ENCODE measurements around the gene HSPBAP1.

Gene HSPBAP1

DNA sequence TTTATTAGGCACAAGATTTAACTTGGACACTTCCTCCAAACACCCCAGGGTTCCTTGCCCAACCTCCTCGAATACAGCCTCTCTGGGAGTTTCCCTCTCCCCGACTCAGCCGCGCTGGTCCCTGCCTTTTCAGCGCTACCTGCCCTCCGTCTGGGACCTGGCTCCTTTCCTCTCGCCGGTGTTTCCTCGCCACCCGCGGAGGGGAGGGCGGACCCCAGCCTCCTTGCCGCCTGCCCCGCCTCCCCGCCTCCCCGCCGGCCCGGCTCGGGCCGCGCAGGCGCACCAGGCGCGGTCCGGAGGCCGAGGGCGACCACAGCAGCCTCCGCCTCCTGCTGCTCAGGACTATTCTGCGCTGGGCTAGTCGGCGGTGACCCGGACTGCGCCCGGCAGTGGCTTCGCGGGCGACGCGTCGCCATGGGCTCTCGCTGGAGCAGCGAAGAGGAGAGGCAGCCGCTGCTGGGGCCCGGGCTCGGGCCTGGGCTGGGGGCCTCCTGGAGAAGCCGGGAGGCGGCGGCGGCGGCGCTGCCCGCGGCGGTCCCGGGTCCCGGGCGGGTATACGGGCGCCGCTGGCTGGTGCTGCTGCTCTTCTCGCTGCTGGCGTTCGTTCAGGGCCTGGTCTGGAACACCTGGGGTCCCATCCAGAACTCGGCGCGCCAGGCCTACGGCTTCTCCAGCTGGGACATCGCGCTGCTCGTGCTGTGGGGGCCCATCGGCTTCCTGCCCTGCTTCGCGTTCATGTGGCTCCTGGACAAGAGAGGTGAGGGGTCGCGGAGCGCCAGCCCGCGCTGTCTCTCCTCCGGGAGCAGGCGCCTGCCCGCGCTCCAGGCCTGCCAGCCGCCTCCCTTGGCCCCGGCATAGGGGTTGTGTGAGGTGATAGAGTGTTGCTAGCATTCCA is 1.4 kb upstream of the HSPBAP1 start, which contains the start of gene SLC49A4 (continued):
- TF ChIP-seq ZNF565 (CRISPR knock-in tag; conservative IDR thresholded peaks at IDR 0.05; ENCODE audit: low read depth) (no peak), PPARA (CRISPR knock-in tag; IDR thresholded peaks at IDR 0.05; ENCODE audit: borderline replicate concordance) (no peak), ZNF70 (CRISPR knock-in tag; IDR thresholded peaks at IDR 0.05) (no peak), GLIS3 (CRISPR knock-in tag; IDR thresholded peaks at IDR 0.05) (no peak)

- ATAC-seq: no peak; the same call in 2 of the 3 replicates
- TF ChIP-seq ISL1 (CRISPR knock-in tag; IDR thresholded peaks at IDR 0.05): no peak
- no peak for TF ChIP-seq ESRRG (CRISPR knock-in tag; IDR thresholded peaks at IDR 0.05)
- no peak for TF ChIP-seq ARNTL (CRISPR knock-in tag; IDR thresholded peaks at IDR 0.05; ENCODE audit: borderline replicate concordance, low read depth)
- TF ChIP-seq ZNF565 (CRISPR knock-in tag; conservative IDR thresholded peaks at IDR 0.05; ENCODE audit: low read depth): no peak
- no peak for TF ChIP-seq ZC3H10 (CRISPR knock-in tag; IDR thresholded peaks at IDR 0.05)
- TF ChIP-seq POU6F1 (CRISPR knock-in tag; IDR thresholded peaks at IDR 0.05; ENCODE audit: borderline replicate concordance, low read depth): no peak
- no peak for TF ChIP-seq ZNF8 (CRISPR knock-in tag; IDR thresholded peaks at IDR 0.05)
- no peak for TF ChIP-seq TOX (CRISPR knock-in tag; IDR thresholded peaks at IDR 0.05; ENCODE audit: borderline replicate concordance)
- TF ChIP-seq ZFP3 (CRISPR knock-in tag; IDR thresholded peaks at IDR 0.05): no peak
Measured at GRCh38 chr3:122794483-122794778, 800 bp upstream of the HSPBAP1 start.

DNA sequence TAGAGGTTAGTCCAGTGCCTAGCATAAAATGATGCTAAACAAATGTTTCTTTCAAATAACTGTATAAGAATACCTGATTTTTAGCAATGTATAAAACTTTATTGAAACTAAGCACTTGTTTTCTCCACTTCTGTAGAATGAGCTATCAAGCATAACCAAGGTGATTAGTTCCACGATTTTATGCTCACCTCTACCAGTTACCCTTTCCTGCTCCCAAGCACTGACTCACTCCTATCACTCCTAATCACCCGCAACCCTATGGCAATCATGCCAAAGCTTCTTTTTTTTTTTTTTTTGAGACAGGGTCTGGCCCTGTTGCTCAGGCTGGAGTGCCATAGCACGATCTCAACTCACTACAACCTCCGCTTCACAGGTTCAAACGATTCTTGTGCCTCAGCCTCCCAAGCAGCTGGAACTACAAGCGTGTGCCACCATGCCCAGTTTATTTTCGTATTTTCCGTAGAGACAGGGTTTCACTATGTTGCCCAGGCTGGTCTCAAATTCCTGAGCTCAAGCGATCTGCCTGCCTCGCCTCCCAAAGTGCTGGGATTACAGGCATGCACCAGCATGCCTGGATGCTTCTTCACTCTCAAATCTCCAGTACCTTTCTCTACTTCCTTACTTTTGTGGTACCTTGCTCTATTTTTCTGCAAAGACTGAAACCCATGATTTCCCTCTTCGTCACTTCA is 3.9 kb downstream of the HSPBAP1 start:
- ATAC-seq: no peak

GRCh38 chr3:122787872-122788271 is 5.8 kb downstream of the HSPBAP1 start:
- TF ChIP-seq ZFP3 (CRISPR knock-in tag; IDR thresholded peaks at IDR 0.05): no peak
- no peak for TF ChIP-seq ZFP30 (CRISPR knock-in tag; IDR thresholded peaks at IDR 0.05)
- no peak for TF ChIP-seq GLIS3 (CRISPR knock-in tag; IDR thresholded peaks at IDR 0.05)
- no peak for TF ChIP-seq POU6F1 (CRISPR knock-in tag; IDR thresholded peaks at IDR 0.05; ENCODE audit: borderline replicate concordance, low read depth)
- TF ChIP-seq ZNF8 (CRISPR knock-in tag; IDR thresholded peaks at IDR 0.05): no peak
- TF ChIP-seq RARB (CRISPR knock-in tag; IDR thresholded peaks at IDR 0.05): no peak
- TF ChIP-seq, protein P1, sequence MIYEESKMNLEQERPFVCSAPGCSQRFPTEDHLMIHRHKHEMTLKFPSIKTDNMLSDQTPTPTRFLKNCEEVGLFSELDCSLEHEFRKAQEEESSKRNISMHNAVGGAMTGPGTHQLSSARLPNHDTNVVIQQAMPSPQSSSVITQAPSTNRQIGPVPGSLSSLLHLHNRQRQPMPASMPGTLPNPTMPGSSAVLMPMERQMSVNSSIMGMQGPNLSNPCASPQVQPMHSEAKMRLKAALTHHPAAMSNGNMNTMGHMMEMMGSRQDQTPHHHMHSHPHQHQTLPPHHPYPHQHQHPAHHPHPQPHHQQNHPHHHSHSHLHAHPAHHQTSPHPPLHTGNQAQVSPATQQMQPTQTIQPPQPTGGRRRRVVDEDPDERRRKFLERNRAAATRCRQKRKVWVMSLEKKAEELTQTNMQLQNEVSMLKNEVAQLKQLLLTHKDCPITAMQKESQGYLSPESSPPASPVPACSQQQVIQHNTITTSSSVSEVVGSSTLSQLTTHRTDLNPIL (CRISPR knock-in tag; IDR thresholded peaks at IDR 0.05; ENCODE audit: low read depth): no peak
- no peak for TF ChIP-seq ZC3H10 (CRISPR knock-in tag; IDR thresholded peaks at IDR 0.05)
- TF ChIP-seq TSHZ2 (CRISPR knock-in tag; IDR thresholded peaks at IDR 0.05): no peak
- TF ChIP-seq OSR1 (CRISPR knock-in tag; IDR thresholded peaks at IDR 0.05): no peak
- TF ChIP-seq, protein P2, sequence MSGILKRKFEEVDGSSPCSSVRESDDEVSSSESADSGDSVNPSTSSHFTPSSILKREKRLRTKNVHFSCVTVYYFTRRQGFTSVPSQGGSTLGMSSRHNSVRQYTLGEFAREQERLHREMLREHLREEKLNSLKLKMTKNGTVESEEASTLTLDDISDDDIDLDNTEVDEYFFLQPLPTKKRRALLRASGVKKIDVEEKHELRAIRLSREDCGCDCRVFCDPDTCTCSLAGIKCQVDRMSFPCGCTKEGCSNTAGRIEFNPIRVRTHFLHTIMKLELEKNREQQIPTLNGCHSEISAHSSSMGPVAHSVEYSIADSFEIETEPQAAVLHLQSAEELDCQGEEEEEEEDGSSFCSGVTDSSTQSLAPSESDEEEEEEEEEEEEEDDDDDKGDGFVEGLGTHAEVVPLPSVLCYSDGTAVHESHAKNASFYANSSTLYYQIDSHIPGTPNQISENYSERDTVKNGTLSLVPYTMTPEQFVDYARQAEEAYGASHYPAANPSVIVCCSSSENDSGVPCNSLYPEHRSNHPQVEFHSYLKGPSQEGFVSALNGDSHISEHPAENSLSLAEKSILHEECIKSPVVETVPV (CRISPR knock-in tag; IDR thresholded peaks at IDR 0.05): no peak
- TF ChIP-seq SNAI2 (CRISPR knock-in tag; IDR thresholded peaks at IDR 0.05): no peak
- ATAC-seq: no peak

More for the DNA sequence above, 3.9 kb downstream of the HSPBAP1 start:
- no peak for TF ChIP-seq ZNF70 (CRISPR knock-in tag; IDR thresholded peaks at IDR 0.05)

All from SK-N-SH treated with all-trans-retinoic acid at 6 μM for 48 hours (cell line).